ENCODE data around the gene SF3A1. TPM values are rescaled to one million over a fixed set of nuclear protein-coding genes. Genes with fewer than 3 reads are reported as not detected.

Gene SF3A1
- total and polyA plus RNA-seq, 9 of the 15 experiments (the other 6 are each of a cell fraction or from before 2014, with no cell fraction given): 6.7 to 228 (median 13.0) TPM

DNA sequence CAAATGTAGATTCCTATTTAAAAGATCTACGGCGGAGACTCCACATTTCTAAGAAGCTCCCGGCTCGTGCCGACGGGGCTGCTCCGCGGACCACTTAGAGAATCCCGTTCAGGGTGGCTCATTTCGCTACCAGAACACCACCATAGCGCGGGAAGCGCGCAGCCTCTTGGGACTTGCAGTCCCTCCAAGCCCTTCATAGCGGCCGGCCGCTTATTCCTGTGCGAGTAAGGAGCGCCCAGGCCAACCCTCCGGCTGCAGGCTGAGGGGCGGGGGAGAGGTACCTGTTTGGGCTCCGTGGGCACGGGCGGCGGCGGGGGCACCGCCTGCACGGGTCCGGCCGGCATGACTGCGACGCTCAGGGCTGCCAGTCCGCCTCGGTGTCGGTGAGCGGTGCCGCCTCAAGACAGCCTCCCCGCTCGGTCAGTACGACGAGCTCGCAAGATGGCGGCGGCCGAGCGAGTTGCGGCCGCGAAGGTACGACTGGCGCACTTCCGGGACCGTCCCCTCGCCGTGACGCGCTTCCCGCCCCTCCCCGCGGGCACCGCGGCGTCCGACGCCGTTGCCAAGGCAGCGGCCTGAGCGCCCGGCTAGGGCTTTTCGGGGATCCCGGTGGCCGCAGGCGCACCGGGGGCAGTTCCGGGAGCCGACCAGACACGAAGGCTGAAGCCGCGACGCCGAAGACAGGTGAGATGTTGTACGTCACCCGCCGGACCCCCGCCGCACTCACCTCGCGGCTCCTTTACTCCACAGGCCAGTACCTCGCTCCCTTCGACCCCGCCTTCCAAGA, at the start of gene SF3A1, which contains the start of gene CCDC157 (continued):
- TF ChIP-seq, protein P1, sequence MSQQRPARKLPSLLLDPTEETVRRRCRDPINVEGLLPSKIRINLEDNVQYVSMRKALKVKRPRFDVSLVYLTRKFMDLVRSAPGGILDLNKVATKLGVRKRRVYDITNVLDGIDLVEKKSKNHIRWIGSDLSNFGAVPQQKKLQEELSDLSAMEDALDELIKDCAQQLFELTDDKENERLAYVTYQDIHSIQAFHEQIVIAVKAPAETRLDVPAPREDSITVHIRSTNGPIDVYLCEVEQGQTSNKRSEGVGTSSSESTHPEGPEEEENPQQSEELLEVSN (IDR thresholded peaks at IDR 0.05; ENCODE audit: borderline replicate concordance in 1 of 2, extremely low read depth in 1 of 2, insufficient read depth in 1 of 2, insufficient read length in 1 of 2, low read depth in 1 of 2, low read length in 1 of 2, poor library complexity in 1 of 2, severe bottlenecking in 1 of 2): peak in 1 of 2 experiments; percentile 21
- TF ChIP-seq SNRNP70 (optimal IDR thresholded peaks at IDR 0.05; ENCODE audit: low read depth, low read length): no peak
- TF ChIP-seq LEF1 (IDR thresholded peaks at IDR 0.05): no peak
- no peak for TF ChIP-seq ZNF197 (CRISPR knock-in tag; IDR thresholded peaks at IDR 0.05; ENCODE audit: low read depth)
- TF ChIP-seq, protein P2, sequence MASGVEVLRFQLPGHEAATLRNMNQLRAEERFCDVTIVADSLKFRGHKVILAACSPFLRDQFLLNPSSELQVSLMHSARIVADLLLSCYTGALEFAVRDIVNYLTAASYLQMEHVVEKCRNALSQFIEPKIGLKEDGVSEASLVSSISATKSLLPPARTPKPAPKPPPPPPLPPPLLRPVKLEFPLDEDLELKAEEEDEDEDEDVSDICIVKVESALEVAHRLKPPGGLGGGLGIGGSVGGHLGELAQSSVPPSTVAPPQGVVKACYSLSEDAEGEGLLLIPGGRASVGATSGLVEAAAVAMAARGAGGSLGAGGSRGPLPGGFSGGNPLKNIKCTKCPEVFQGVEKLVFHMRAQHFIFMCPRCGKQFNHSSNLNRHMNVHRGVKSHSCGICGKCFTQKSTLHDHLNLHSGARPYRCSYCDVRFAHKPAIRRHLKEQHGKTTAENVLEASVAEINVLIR (CRISPR knock-in tag; IDR thresholded peaks at IDR 0.05): peak; percentile 85
- TF ChIP-seq HDAC8 (tag; IDR thresholded peaks at IDR 0.05): no peak
- TF ChIP-seq EP300 (IDR thresholded peaks at IDR 0.05; ENCODE audit: low read length): no peak
- no peak for TF ChIP-seq HDGF (IDR thresholded peaks at IDR 0.05)
- TF ChIP-seq, protein P3, sequence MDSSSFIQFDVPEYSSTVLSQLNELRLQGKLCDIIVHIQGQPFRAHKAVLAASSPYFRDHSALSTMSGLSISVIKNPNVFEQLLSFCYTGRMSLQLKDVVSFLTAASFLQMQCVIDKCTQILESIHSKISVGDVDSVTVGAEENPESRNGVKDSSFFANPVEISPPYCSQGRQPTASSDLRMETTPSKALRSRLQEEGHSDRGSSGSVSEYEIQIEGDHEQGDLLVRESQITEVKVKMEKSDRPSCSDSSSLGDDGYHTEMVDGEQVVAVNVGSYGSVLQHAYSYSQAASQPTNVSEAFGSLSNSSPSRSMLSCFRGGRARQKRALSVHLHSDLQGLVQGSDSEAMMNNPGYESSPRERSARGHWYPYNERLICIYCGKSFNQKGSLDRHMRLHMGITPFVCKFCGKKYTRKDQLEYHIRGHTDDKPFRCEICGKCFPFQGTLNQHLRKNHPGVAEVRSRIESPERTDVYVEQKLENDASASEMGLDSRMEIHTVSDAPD (CRISPR knock-in tag; IDR thresholded peaks at IDR 0.05): no peak
- TF ChIP-seq NCOA4 (IDR thresholded peaks at IDR 0.05; ENCODE audit: partially characterized antibody): no peak
- TF ChIP-seq TAF15 (IDR thresholded peaks at IDR 0.05; ENCODE audit: low read depth, low read length): no peak
- TF ChIP-seq SMAD3 (CRISPR knock-in tag; conservative IDR thresholded peaks at IDR 0.05): no peak
- TF ChIP-seq PCBP1 (IDR thresholded peaks at IDR 0.05; ENCODE audit: low read depth, low read length, poor library complexity, severe bottlenecking): peak; percentile 79
- TF ChIP-seq DNMT1 (IDR thresholded peaks at IDR 0.05): no peak
- TF ChIP-seq, protein P4, sequence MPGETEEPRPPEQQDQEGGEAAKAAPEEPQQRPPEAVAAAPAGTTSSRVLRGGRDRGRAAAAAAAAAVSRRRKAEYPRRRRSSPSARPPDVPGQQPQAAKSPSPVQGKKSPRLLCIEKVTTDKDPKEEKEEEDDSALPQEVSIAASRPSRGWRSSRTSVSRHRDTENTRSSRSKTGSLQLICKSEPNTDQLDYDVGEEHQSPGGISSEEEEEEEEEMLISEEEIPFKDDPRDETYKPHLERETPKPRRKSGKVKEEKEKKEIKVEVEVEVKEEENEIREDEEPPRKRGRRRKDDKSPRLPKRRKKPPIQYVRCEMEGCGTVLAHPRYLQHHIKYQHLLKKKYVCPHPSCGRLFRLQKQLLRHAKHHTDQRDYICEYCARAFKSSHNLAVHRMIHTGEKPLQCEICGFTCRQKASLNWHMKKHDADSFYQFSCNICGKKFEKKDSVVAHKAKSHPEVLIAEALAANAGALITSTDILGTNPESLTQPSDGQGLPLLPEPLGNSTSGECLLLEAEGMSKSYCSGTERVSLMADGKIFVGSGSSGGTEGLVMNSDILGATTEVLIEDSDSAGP (CRISPR knock-in tag; IDR thresholded peaks at IDR 0.05): no peak
- TF ChIP-seq ZFP1 (CRISPR knock-in tag; IDR thresholded peaks at IDR 0.05): no peak
- TF ChIP-seq ZNF764 (CRISPR knock-in tag; IDR thresholded peaks at IDR 0.05; ENCODE audit: low read depth): no peak
- no peak for TF ChIP-seq JUN (IDR thresholded peaks at IDR 0.05; ENCODE audit: borderline replicate concordance, low read depth, low read length)
- TF ChIP-seq JUN (CRISPR knock-in tag; IDR thresholded peaks at IDR 0.05; ENCODE audit: borderline replicate concordance): no peak
- TF ChIP-seq ZNF140 (CRISPR knock-in tag; IDR thresholded peaks at IDR 0.05): no peak
- TF ChIP-seq TCF7 (IDR thresholded peaks at IDR 0.05; ENCODE audit: borderline replicate concordance): no peak
- TF ChIP-seq KHSRP (IDR thresholded peaks at IDR 0.05): no peak
- TF ChIP-seq GABPA (tag; conservative IDR thresholded peaks at IDR 0.05; ENCODE audit: low read depth): peak; percentile 98
- no peak for TF ChIP-seq ZNF41 (CRISPR knock-in tag; conservative IDR thresholded peaks at IDR 0.05)

Measured in K562 (cell line).